Measurements from ENCODE around the gene PNPT1. TPM values are rescaled to one million over a fixed set of nuclear protein-coding genes. Genes with fewer than 3 reads are reported as not detected.
A peak's percentile ranks its signal among the peaks of the same experiment; 100 is the strongest.
"Not testable (repeated sequence)": the region's sequence is repeated elsewhere in the genome, so short reads cannot be mapped to it uniquely, and the experiment has no call there.

The PNPT1 gene
- total RNA-seq (19.8 TPM), polyA plus RNA-seq (ENCODE audit: insufficient read depth, low read depth, low replicate concordance) (9.0 TPM)
- long read RNA-seq, donor 1, full-length matches to known transcripts: 1 of 1 reads
- long read RNA-seq, donor 1, partial matches to known transcripts: 0 of 1 reads
- long read RNA-seq, donor 1, other reads (novel, unspliced or antisense): 0 of 1 reads
- long read RNA-seq, donor 2, full-length matches to known transcripts: 1 of 1 reads
- long read RNA-seq, donor 2, partial matches to known transcripts: 0 of 1 reads
- long read RNA-seq, donor 2, other reads (novel, unspliced or antisense): 0 of 1 reads
- long read RNA-seq, donor 3, full-length matches to known transcripts: 4 of 9 reads
- long read RNA-seq, donor 3, partial matches to known transcripts: 5 of 9 reads
- long read RNA-seq, donor 3, other reads (novel, unspliced or antisense): 0 of 9 reads
- long read RNA-seq, donor 4, full-length matches to known transcripts: 5 of 5 reads
- long read RNA-seq, donor 4, partial matches to known transcripts: 0 of 5 reads
- long read RNA-seq, donor 4, other reads (novel, unspliced or antisense): 0 of 5 reads
- long read RNA-seq, donor 5: 0 reads
- long read RNA-seq, donor 6, full-length matches to known transcripts: 2 of 2 reads
- long read RNA-seq, donor 6, partial matches to known transcripts: 0 of 2 reads
- long read RNA-seq, donor 6, other reads (novel, unspliced or antisense): 0 of 2 reads
- long read RNA-seq, donor 7, full-length matches to known transcripts: 20 of 25 reads
- long read RNA-seq, donor 7, partial matches to known transcripts: 1 of 25 reads
- long read RNA-seq, donor 7, other reads (novel, unspliced or antisense): 4 of 25 reads
- long read RNA-seq, donor 8, full-length matches to known transcripts: 3 of 3 reads
- long read RNA-seq, donor 8, partial matches to known transcripts: 0 of 3 reads
- long read RNA-seq, donor 8, other reads (novel, unspliced or antisense): 0 of 3 reads
- long read RNA-seq, donor 9, full-length matches to known transcripts: 1 of 1 reads
- long read RNA-seq, donor 9, partial matches to known transcripts: 0 of 1 reads
- long read RNA-seq, donor 9, other reads (novel, unspliced or antisense): 0 of 1 reads
- long read RNA-seq, donor 10, full-length matches to known transcripts: 1 of 1 reads
- long read RNA-seq, donor 10, partial matches to known transcripts: 0 of 1 reads
- long read RNA-seq, donor 10, other reads (novel, unspliced or antisense): 0 of 1 reads

DNA sequence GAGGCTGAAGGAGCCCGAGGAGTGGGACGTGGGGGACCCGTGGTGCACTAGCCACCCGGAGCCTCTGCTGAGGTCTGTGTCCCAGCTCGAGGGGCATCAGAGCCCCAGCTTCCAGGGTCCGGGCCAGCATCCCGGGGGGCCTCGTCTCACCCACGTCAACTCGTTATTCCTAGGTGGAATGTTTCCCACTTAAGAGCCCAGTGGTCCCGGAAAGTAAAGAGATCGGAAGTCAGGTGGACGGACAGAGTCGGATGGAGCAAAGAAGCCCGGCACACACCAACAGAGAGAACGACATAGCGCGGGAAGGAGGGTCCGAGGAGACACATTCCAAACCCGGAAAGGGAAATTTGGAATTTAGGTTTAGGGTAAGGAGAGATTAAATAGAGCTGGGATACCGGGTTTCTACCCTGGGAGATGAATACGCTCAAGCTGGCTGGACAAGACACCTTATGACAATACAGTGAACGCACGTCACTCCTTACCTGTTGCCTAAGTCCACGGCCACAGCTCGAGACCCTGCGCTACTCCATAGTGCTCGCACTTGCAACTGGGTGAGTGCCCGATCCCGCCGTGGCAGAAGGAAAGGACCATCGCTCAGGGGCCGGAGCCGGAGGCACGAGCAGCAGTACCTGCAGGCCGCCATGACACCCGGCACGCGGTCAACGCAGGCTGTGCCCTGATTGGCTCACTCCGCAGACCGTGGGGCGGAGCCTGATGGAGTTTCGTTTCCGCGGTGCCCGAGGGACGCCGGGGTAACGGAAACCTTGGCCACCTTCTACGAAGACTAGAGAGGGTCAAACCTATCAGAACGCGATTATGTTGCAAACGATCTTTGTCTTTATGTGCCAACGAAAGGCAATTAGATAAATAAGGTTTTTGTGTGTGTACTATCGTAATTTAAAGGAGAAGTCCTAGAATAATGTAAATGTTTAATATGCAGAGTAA, at the start of gene PNPT1:
PNPT1 (minus strand) TSS at position 664 of the 945 bp plus-strand sequence; CDS start at position 643, 21 bp downstream.
- FAIRE-seq (peak; percentile 53), DNase-seq (peak; percentile 95 to 98 (median 97))
- Histone ChIP-seq H3K9me3 (ENCODE audit: control insufficient read depth in 2 of 3, insufficient read depth in 1 of 3, low read length in 3 of 3) (no peaks in the 10 kb centered on the region), H3K4me1 (ENCODE audit: control insufficient read depth in 2 of 3, insufficient read depth in 2 of 3, low read depth in 1 of 3, low read length in 3 of 3) (peaks cover 0 to 2% (median 0%) of the 10 kb centered on the region in 3 donors), H3K27ac (ENCODE audit: low read depth in 2 of 2, low read length in 2 of 2) (no peak within 1 kb of the TSS), H3K36me3 (ENCODE audit: control insufficient read depth in 2 of 3, insufficient read depth in 3 of 3, low read length in 3 of 3) (peaks cover 0 to 2% (median 0%) of the 10 kb centered on the region in 3 donors), H3K9ac (ENCODE audit: low read length in 3 of 3) (peak within 1 kb of the TSS; percentile 60 to 99 (median 78)), H3K27me3 (ENCODE audit: control insufficient read depth, insufficient read depth, low read length) (no peaks in the 10 kb centered on the region), H3K4me3 (ENCODE audit: low read length in 3 of 3) (peak within 1 kb of the TSS; percentile 93 to 99 (median 97))
- TF ChIP-seq, protein P1, sequence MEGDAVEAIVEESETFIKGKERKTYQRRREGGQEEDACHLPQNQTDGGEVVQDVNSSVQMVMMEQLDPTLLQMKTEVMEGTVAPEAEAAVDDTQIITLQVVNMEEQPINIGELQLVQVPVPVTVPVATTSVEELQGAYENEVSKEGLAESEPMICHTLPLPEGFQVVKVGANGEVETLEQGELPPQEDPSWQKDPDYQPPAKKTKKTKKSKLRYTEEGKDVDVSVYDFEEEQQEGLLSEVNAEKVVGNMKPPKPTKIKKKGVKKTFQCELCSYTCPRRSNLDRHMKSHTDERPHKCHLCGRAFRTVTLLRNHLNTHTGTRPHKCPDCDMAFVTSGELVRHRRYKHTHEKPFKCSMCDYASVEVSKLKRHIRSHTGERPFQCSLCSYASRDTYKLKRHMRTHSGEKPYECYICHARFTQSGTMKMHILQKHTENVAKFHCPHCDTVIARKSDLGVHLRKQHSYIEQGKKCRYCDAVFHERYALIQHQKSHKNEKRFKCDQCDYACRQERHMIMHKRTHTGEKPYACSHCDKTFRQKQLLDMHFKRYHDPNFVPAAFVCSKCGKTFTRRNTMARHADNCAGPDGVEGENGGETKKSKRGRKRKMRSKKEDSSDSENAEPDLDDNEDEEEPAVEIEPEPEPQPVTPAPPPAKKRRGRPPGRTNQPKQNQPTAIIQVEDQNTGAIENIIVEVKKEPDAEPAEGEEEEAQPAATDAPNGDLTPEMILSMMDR (IDR thresholded peaks at IDR 0.05; ENCODE audit: borderline replicate concordance, extremely low read depth, insufficient read depth): no peak
- intact Hi-C loops (cut with DNase I): no loop called here

GRCh38 chr2:55742996-55743395, 49.4 kb upstream of the PNPT1 start:
- Histone ChIP-seq H3K27me3 (ENCODE audit: control insufficient read depth, insufficient read depth, low read length) (no peaks in the 10 kb centered on the region), H3K27ac (ENCODE audit: low read depth in 2 of 2, low read length in 2 of 2) (no peak overlapping the region), H3K4me1 (ENCODE audit: control insufficient read depth in 2 of 3, insufficient read depth in 2 of 3, low read depth in 1 of 3, low read length in 3 of 3) (no peaks in the 10 kb centered on the region), H3K36me3 (ENCODE audit: control insufficient read depth in 2 of 3, insufficient read depth in 3 of 3, low read length in 3 of 3) (no peaks in the 10 kb centered on the region), H3K4me3 (ENCODE audit: low read length in 3 of 3) (no peak overlapping the region), H3K9ac (ENCODE audit: low read length in 3 of 3) (no peak overlapping the region), H3K9me3 (ENCODE audit: control insufficient read depth in 2 of 3, insufficient read depth in 1 of 3, low read length in 3 of 3) (no peaks in the 10 kb centered on the region)
- no peak for DNase-seq
- FAIRE-seq: no peak
- intact Hi-C loops (cut with DNase I): no loop called here
- TF ChIP-seq, protein P1 (IDR thresholded peaks at IDR 0.05; ENCODE audit: borderline replicate concordance, extremely low read depth, insufficient read depth): no peak

- intact Hi-C loops (cut with DNase I); FAIRE-seq; H3K27me3 ChIP-seq (ENCODE audit: control insufficient read depth, insufficient read depth, low read length); H3K4me3 ChIP-seq (ENCODE audit: low read length in 3 of 3); H3K4me1 ChIP-seq (ENCODE audit: control insufficient read depth in 2 of 3, insufficient read depth in 2 of 3, low read depth in 1 of 3, low read length in 3 of 3); H3K36me3 ChIP-seq (ENCODE audit: control insufficient read depth in 2 of 3, insufficient read depth in 3 of 3, low read length in 3 of 3); H3K9ac ChIP-seq (ENCODE audit: low read length in 3 of 3); DNase-seq; H3K27ac ChIP-seq (ENCODE audit: low read depth in 2 of 2, low read length in 2 of 2); H3K9me3 ChIP-seq (ENCODE audit: control insufficient read depth in 2 of 3, insufficient read depth in 1 of 3, low read length in 3 of 3): not testable (repeated sequence)
Measured at GRCh38 chr2:55736019-55736536, 42.4 kb upstream of the PNPT1 start.
